ENCODE data around the gene NPPA. TPM values are rescaled to one million over a fixed set of nuclear protein-coding genes. Genes with fewer than 3 reads are reported as not detected.

NPPA gene
- total RNA-seq, 1 experiment from 2014 or later: not detected

DNA sequence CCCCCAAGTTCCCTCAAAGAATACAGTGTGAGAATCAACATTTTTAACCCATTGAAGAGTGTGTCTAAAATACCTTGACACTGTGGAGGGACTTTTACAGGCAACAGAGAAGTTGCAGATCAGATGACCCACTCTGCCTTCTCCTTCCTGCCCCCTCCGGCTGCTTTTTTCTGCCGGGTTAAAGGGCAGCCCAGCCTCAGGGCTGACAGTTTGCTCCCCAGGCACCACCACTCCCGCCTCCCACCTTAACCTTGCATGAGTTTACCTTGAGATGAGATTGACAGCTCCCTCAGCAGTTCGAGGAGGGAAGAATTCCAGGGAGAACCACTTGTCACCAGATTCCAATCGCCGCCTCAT, 45.0 kb downstream of the NPPA start:
- H4K20me1 ChIP-seq (ENCODE audit: control insufficient read depth, insufficient read depth, insufficient read length): no peaks in the 10 kb centered on the region
- DNase-seq: peak; percentile 60
- no peak overlapping the region for H2AFZ ChIP-seq (ENCODE audit: low read length)

More for the DNA sequence above, 45.0 kb downstream of the NPPA start:
- H3K9ac ChIP-seq (ENCODE audit: extremely low read depth, insufficient read length, low read length): no peak overlapping the region
- no peak overlapping the region for H4K91ac ChIP-seq (ENCODE audit: insufficient read length, low read depth, low read length)
- no peaks in the 10 kb centered on the region for H3K79me1 ChIP-seq (ENCODE audit: insufficient read depth, low read depth, low read length, poor library complexity, severe bottlenecking)
- TF ChIP-seq, protein P1, sequence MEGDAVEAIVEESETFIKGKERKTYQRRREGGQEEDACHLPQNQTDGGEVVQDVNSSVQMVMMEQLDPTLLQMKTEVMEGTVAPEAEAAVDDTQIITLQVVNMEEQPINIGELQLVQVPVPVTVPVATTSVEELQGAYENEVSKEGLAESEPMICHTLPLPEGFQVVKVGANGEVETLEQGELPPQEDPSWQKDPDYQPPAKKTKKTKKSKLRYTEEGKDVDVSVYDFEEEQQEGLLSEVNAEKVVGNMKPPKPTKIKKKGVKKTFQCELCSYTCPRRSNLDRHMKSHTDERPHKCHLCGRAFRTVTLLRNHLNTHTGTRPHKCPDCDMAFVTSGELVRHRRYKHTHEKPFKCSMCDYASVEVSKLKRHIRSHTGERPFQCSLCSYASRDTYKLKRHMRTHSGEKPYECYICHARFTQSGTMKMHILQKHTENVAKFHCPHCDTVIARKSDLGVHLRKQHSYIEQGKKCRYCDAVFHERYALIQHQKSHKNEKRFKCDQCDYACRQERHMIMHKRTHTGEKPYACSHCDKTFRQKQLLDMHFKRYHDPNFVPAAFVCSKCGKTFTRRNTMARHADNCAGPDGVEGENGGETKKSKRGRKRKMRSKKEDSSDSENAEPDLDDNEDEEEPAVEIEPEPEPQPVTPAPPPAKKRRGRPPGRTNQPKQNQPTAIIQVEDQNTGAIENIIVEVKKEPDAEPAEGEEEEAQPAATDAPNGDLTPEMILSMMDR (conservative IDR thresholded peaks at IDR 0.05): no peak
- no peak overlapping the region for H2BK120ac ChIP-seq (ENCODE audit: low read depth, low read length, poor library complexity, severe bottlenecking)
- H2AK5ac ChIP-seq (ENCODE audit: insufficient read length, low read length): no peak overlapping the region
- H3K36me3 Mint-ChIP-seq (ENCODE audit: insufficient read depth in 1 of 3, low read depth in 3 of 3): peaks cover 16 to 38% (median 23%) of the 10 kb centered on the region in 3 experiments; a peak in 6 of 7 replicates
- H3K4me1 ChIP-seq (ENCODE audit: insufficient read depth, low read length): no peaks in the 10 kb centered on the region; the same call in 1 of the 2 replicates
- no peak overlapping the region for H3K14ac ChIP-seq (ENCODE audit: insufficient read depth, low read length)
- peak overlapping the region; percentile 53 to 97 (median 76); a peak in 2 of 7 replicates for H3K27ac Mint-ChIP-seq
- H4K5ac ChIP-seq (ENCODE audit: insufficient read length, low read depth, low read length): no peak overlapping the region
- no peak overlapping the region for H2BK20ac ChIP-seq (ENCODE audit: low read depth, low read length, poor library complexity, severe bottlenecking)
- peak overlapping the region; percentile 98 to 99 for H3K4me3 Mint-ChIP-seq
- H2BK15ac ChIP-seq (ENCODE audit: low read depth, low read length): no peak overlapping the region
- WGBS (ENCODE audit: extremely low coverage, insufficient read length, low lambda C conversion rate): no CpG with 5 or more reads among the region's 6 CpGs
- H3K27me3 Mint-ChIP-seq (ENCODE audit: low read depth): no peaks in the 10 kb centered on the region; the same call in 1 of the 2 replicates
- H4K8ac ChIP-seq (replicated peaks; ENCODE audit: insufficient read length, low read depth, low read length): no peak overlapping the region
- no peak overlapping the region for H3K18ac ChIP-seq (ENCODE audit: insufficient read length, low read depth, low read length)
- H3T11ph ChIP-seq (ENCODE audit: low read length): no peak overlapping the region
- H3K79me2 ChIP-seq (ENCODE audit: insufficient read depth, low read length): peaks cover 7% of the 10 kb centered on the region; the same call in 1 of the 2 replicates
- no peak overlapping the region for H3K4ac ChIP-seq (ENCODE audit: low read depth, low read length)
- H3K9me3 ChIP-seq (ENCODE audit: control insufficient read depth, low read depth, low read length): no peaks in the 10 kb centered on the region
- H3K4me1 Mint-ChIP-seq: peaks cover 33 to 44% of the 10 kb centered on the region in 2 experiments
- H3K9me3 Mint-ChIP-seq: no peaks in the 10 kb centered on the region
- peak overlapping the region; percentile 76 for H3K4me2 ChIP-seq (ENCODE audit: insufficient read depth, insufficient read length, low read length)
- H3K56ac ChIP-seq (ENCODE audit: insufficient read length, low read depth, low read length): no peak overlapping the region
- peaks cover 13% of the 10 kb centered on the region for H3K23me2 ChIP-seq (ENCODE audit: insufficient read length, low read depth, low read length, poor library complexity, severe bottlenecking)
- no peaks in the 10 kb centered on the region for H3K27me3 ChIP-seq (ENCODE audit: insufficient read depth, low read length)
- no peak overlapping the region for H3K23ac ChIP-seq (ENCODE audit: insufficient read length, low read depth, low read length)
- no peak overlapping the region for H3K27ac ChIP-seq (ENCODE audit: insufficient read length, low read depth, low read length)
- no peak overlapping the region for H2BK5ac ChIP-seq (ENCODE audit: insufficient read length, low read length)
- no peak overlapping the region for H2BK12ac ChIP-seq (ENCODE audit: insufficient read length, low read depth, low read length)

Data from H9 (cell line).